GM21526 (cell line): ENCODE results near the gene BMPR1A.
A peak's percentile ranks its signal among the peaks of the same experiment; 100 is the strongest.

Experiments
- ATAC-seq: cut with Tn5 transposase; IDR thresholded peaks from one replicate; pipeline ENCODE4 v1.9.1; 2021; ENCODE audit warnings: moderate library complexity; ENCODE audit not compliant: unreplicated experiment, low FRiP score

Gene BMPR1A

GRCh38 chr10:86758189-86759072, 2.0 kb downstream of the BMPR1A start:
- no peak for ATAC-seq

GRCh38 chr10:86759073-86759672, 2.8 kb downstream of the BMPR1A start:
- no peak for ATAC-seq

- no peak for ATAC-seq
Measured at GRCh38 chr10:86763404-86763803, 7.0 kb downstream of the BMPR1A start.

GRCh38 chr10:86765548-86765947, 9.1 kb downstream of the BMPR1A start:
- ATAC-seq = no peak

- no peak for ATAC-seq
Measured at GRCh38 chr10:86768412-86769062, 12.1 kb downstream of the BMPR1A start.

- no peak for ATAC-seq
Measured at GRCh38 chr10:86769991-86770390, 13.6 kb downstream of the BMPR1A start.

GRCh38 chr10:86770412-86770960, 14.1 kb downstream of the BMPR1A start:
- no peak for ATAC-seq

- no peak for ATAC-seq
Measured at GRCh38 chr10:86773498-86773897, 17.1 kb downstream of the BMPR1A start.

- peak; percentile 63 for ATAC-seq
Measured at GRCh38 chr10:86775056-86775869, 18.8 kb downstream of the BMPR1A start.

- no peak for ATAC-seq
Measured at GRCh38 chr10:86775870-86776180, 19.4 kb downstream of the BMPR1A start.

GRCh38 chr10:86779220-86780017, 23.0 kb downstream of the BMPR1A start:
- no peak for ATAC-seq

GRCh38 chr10:86782701-86783418, 26.4 kb downstream of the BMPR1A start:
- no peak for ATAC-seq

- ATAC-seq = no peak
Measured at GRCh38 chr10:86785037-86785436, 28.6 kb downstream of the BMPR1A start.

GRCh38 chr10:86785968-86786367, 29.5 kb downstream of the BMPR1A start:
- ATAC-seq = no peak

GRCh38 chr10:86786368-86786767, 29.9 kb downstream of the BMPR1A start:
- no peak for ATAC-seq

GRCh38 chr10:86790394-86790793, 34.0 kb downstream of the BMPR1A start:
- no peak for ATAC-seq

GRCh38 chr10:86792461-86793167, 36.2 kb downstream of the BMPR1A start:
- no peak for ATAC-seq

GRCh38 chr10:86793696-86794095, 37.3 kb downstream of the BMPR1A start:
- ATAC-seq = no peak
